Activated naive CD4-positive, alpha-beta T cell treated with anti-CD3 and anti-CD28 coated beads for 36 hours (primary cell): ENCODE results near the gene OR10AD1. TPM values are rescaled to one million over a fixed set of nuclear protein-coding genes. Genes with fewer than 3 reads are reported as not detected.
"Not testable (repeated sequence)": the region's sequence is repeated elsewhere in the genome, so short reads cannot be mapped to it uniquely, and the experiment has no call there.

Experiments used
- CTCF ChIA-PET: fragments of 350-600 bp; sonication (Branson Sonifier 250); formaldehyde crosslinking; loops from one replicate; lab custom pipeline; 2021; ENCODE audit warnings: antibody characterized with exemption; lab: Charles Lee
- DNase-seq: peaks from one replicate; pipeline ENCODE4 v3.0.0-alpha.2; 2020
- H3K27ac Mint-ChIP-seq: one replicate; pipeline ENCODE4 v1.8.0; 2021; ENCODE audit warnings: mild to moderate bottlenecking, mixed read lengths
- H3K27me3 Mint-ChIP-seq: one replicate; pipeline ENCODE4 v1.8.0; 2021; ENCODE audit warnings: low read depth, mixed read lengths
- H3K36me3 Mint-ChIP-seq: one replicate; pipeline ENCODE4 v1.8.0; 2021; ENCODE audit warnings: low read depth, mixed read lengths
- H3K4me1 Mint-ChIP-seq: one replicate; pipeline ENCODE4 v1.8.0; 2021; ENCODE audit warnings: low read depth, mixed read lengths
- H3K4me3 Mint-ChIP-seq: one replicate; pipeline ENCODE4 v1.8.0; 2021; ENCODE audit warnings: mild to moderate bottlenecking, moderate library complexity, mixed read lengths
- H3K9me3 Mint-ChIP-seq: one replicate; pipeline ENCODE4 v1.8.0; 2021; ENCODE audit warnings: mixed read lengths
- intact Hi-C: fragments of 100-400 bp; cut with micrococcal nuclease; formaldehyde crosslinking; loops from one replicate; pipeline ENCODE4 v1.15.1; 2023
- total RNA-seq, 2 experiments: library from RNA; stranded (reverse); gene quantifications; one replicate each; pipeline ENCODE4 v1.2.3, GENCODE V29; 2021

The OR10AD1 gene, protein sequence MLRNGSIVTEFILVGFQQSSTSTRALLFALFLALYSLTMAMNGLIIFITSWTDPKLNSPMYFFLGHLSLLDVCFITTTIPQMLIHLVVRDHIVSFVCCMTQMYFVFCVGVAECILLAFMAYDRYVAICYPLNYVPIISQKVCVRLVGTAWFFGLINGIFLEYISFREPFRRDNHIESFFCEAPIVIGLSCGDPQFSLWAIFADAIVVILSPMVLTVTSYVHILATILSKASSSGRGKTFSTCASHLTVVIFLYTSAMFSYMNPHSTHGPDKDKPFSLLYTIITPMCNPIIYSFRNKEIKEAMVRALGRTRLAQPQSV
- total RNA-seq: not detected

DNA sequence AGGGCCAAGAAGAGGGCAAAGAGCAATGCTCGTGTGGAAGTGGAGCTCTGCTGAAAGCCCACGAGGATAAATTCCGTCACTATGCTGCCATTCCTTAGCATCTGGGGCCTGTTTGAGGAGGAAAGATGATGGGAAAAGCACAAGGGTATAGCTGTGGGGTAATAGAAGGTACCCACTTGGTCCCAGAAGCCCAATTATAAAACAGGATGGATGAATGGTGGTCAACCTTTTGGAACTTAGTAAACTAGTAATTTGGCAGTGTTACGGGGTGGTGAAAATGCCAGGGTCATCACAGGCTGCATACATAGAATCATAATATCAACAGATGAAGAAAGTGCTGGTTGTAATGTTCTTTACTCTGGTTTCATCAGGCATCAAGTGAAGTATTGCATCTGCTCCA lies at the start of gene OR10AD1:
Gene OR10AD1, minus strand, starts transcription at position 101 of the 400 bp plus-strand sequence. Its CDS starts 0 bp downstream, at position 101.
- Mint-ChIP-seq H3K9me3 (peaks cover 60% of the 10 kb centered on the region), H3K27me3 (no peaks in the 10 kb centered on the region), H3K36me3 (peaks cover 69% of the 10 kb centered on the region)

DNA sequence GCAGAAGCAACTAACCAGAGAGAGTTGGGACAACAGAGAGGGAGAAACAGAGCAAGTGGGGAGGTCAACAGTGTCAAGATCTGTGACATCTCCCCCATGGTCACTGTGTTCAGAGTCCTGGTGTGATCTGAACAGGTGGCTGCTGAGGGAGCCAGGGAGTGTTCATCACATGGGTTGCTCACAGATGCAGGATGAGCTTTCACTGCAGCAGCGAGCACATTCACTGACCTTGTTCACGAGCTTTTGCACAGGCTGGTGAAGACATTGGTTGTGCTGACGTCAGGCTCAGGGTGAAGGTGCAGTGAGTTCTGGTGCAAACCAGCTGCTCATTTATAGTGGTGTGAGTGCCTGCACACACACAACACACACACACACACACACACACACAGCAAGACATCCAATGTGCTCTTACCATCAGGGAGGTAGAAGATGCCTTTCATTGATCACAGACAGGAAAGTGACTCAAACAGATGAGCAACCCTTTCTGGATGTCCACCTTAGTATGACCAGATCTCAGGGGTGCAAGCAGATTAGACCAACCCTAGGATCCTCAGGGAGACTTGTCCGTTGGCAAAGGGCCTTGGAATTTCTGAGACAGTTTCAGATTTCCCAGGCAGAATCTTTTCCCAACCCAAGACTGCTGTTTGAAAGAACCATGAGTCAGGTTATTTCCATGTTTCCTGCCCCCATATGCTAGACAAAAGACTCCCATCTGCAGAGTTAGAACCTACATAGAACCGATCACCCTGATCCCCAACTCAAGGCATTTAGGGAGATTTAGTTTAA lies 44.3 kb upstream of the OR10AD1 start:
- CTCF ChIA-PET: interaction anchor here (0.5 to 1.2 kb wide), 2 partner anchors 233 to 239 kb away, joined by 3 to 4 read pairs; no protein-coding TSS in a partner anchor
- Mint-ChIP-seq H3K27me3 (peaks cover 2% of the 10 kb centered on the region), H3K4me3 (no peak overlapping the region), H3K27ac (no peak overlapping the region), H3K36me3 (no peaks in the 10 kb centered on the region), H3K9me3 (peaks cover 2% of the 10 kb centered on the region), H3K4me1 (no peaks in the 10 kb centered on the region)
- intact Hi-C loops: no loop called here
- DNase-seq: no peak

More for the DNA sequence above, at the start of gene OR10AD1:
- no peak within 1 kb of the TSS for H3K4me3 Mint-ChIP-seq
- peaks cover 28% of the 10 kb centered on the region for H3K4me1 Mint-ChIP-seq
- CTCF ChIA-PET: no interaction called here
- peak within 1 kb of the TSS; percentile 30 for H3K27ac Mint-ChIP-seq
- no peak for DNase-seq
- intact Hi-C loops: no loop called here

DNA sequence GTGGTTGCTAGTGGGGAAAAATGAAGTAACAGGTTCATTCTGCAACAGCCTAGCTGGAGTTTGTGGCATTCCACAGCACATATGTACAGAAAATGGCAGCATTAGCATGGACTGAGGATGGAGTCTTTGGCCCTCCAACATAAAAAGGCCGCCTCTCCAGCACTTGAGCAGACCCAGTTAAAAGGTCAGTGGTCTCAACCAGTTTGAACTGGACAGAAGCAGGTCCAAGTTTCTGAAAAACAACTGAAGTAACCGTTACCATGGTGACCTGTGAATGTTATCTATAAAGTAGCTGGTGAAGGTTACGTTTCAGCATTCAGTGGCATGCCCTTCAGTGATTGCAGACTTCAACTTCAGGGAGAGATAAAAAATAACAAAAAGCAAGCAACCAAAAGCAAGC lies 34.1 kb upstream of the OR10AD1 start:
- no peaks in the 10 kb centered on the region for H3K9me3 Mint-ChIP-seq

DNA sequence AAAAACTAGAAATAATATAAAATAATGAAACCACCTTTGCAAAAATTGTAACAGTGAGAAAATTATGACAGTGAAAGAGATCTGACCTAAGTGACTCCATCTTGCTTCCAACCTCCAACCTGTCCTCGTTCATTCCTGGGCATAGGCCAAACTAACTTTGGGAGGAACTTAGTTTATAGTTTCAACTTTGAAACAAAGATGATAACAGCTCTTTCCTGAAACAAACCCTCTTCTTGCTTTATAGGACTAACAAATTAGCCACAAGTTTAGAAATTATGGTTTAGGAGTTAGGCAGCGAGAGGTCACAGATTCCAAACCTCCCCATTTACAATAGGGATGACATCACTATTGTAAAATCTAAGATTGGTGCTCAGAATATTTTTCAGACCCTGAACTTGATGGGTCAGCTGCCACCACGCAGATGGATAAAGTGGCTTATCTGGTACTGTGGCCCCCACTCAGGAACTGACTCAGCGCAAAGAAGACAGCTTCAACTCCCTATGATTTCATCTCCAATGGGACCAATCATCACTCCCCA lies 32.8 kb upstream of the OR10AD1 start:
- Mint-ChIP-seq H3K27me3 (peaks cover 2% of the 10 kb centered on the region), H3K4me1 (no peaks in the 10 kb centered on the region), H3K9me3 (peaks cover 3% of the 10 kb centered on the region), H3K27ac (no peak overlapping the region), H3K4me3 (no peak overlapping the region), H3K36me3 (no peaks in the 10 kb centered on the region)
- DNase-seq: no peak
- intact Hi-C loops: no loop called here
- CTCF ChIA-PET: no interaction called here

More for the DNA sequence above, 34.1 kb upstream of the OR10AD1 start:
- intact Hi-C loops: no loop called here
- H3K36me3 Mint-ChIP-seq: no peaks in the 10 kb centered on the region
- no peak overlapping the region for H3K27ac Mint-ChIP-seq
- DNase-seq: no peak
- no peaks in the 10 kb centered on the region for H3K27me3 Mint-ChIP-seq
- no peak overlapping the region for H3K4me3 Mint-ChIP-seq
- CTCF ChIA-PET: no interaction called here
- H3K4me1 Mint-ChIP-seq: no peaks in the 10 kb centered on the region

DNA sequence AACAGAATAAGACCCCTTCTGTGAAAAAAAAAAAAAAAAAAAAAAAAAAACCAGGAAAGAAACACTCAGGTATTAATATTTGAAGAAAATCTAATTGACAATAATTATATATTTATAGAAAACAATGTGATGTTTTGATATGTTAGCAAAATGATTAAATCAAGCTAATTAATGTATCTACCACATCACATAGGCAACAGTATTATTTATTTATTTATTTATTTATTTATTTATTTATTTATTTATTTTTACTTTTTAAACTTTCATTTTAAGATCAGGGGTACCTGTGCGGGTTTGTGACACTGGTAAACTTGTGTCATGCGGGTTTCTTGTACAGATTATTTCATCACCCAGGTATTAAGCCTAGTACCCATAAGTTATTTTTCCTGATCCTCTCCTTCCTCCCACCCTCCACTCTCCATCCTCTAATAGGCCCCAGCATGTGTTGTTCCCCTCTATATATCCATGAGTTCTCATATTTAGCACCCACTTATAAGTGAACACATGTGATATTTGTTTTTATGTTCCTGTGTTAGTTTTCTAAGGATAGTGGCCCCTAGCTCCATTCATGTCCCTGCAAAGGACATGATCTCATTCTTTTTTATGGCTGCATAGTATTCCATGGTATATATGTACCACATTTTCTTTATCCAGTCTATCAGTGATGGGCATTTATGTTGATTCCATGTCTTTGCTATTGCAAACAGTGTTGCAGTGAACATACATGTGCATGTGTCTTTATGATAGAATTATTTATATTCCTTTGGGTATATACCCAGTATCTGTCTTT lies 28.3 kb upstream of the OR10AD1 start:
- DNase-seq, H3K27me3 Mint-ChIP-seq, H3K4me3 Mint-ChIP-seq, H3K36me3 Mint-ChIP-seq, H3K27ac Mint-ChIP-seq, H3K4me1 Mint-ChIP-seq, intact Hi-C loops: not testable (repeated sequence)
- CTCF ChIA-PET: interaction anchor here (0.7 to 1.2 kb wide), 3 partner anchors 42 to 195 kb away, joined by 3 to 4 read pairs (median 3); no protein-coding TSS in a partner anchor
- peaks cover 14% of the 10 kb centered on the region for H3K9me3 Mint-ChIP-seq

DNA sequence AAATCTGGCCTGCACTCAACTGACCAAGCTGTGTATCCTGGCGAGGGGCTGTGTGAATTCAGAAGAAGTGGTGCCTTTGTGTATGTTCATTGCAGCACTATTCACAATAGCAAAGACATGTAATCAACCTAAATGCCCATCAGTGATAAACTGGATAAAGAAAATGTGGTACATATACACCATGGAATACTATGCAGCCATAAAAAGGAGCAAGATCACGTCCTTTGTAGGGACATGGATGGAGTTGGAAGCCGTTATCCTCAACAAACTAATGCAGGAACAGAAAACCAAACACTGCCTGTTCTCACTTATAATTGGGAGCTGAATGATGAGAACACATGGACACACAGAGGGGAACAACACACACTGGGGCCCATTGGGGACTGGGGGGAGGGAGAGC lies 21.4 kb upstream of the OR10AD1 start:
- H3K27ac Mint-ChIP-seq, intact Hi-C loops, H3K4me3 Mint-ChIP-seq, H3K36me3 Mint-ChIP-seq, H3K4me1 Mint-ChIP-seq, H3K27me3 Mint-ChIP-seq, DNase-seq: not testable (repeated sequence)
- peaks cover 11% of the 10 kb centered on the region for H3K9me3 Mint-ChIP-seq
- CTCF ChIA-PET: interaction anchor here (1.6 kb wide), 1 partner anchor 27 kb away, joined by 3 read pairs; no protein-coding TSS in a partner anchor

DNA sequence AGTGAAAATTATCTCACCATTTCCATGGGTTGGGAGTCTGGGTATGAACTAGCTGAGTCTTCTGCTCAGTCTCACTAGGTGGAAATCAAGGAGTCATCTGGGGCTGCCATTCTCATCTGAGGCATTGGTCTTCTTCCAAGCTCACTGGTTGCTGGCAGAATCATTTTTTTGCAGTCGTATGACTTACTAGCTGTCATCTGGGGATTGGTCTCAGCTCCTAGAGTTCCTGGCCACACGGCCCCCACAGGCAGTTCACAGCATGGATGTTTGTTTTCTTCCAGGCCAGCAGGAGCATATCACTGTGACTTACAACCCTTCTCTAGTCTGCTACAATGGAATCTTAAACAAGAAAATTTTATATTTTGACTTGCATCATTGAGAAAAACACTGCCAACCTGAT lies 18.6 kb upstream of the OR10AD1 start:
- Mint-ChIP-seq H3K4me3 (no peak overlapping the region), H3K9me3 (no peaks in the 10 kb centered on the region), H3K4me1 (peaks cover 3% of the 10 kb centered on the region), H3K36me3 (peaks cover under 1% of the 10 kb centered on the region), H3K27me3 (no peaks in the 10 kb centered on the region), H3K27ac (no peak overlapping the region)
- intact Hi-C loops: no loop called here
- no peak for DNase-seq
- CTCF ChIA-PET: no interaction called here

DNA sequence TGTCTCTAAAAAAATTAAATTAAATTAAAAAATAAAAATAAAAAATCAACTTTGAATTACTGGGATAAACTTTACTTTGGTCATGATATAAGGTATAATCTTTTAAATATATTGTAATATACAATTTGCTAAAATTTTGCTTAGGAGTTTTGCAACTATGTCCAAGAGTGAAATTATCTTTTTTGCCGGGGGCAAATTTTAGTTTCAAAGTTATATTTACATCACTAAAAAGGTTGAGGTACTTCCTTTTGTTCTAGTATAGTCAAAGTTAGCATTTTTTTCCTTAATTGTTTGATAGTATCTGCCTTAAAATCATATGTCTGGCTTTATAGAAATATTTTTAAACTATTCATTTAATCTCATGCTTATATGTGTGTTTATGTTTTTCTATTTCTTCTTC lies 17.6 kb upstream of the OR10AD1 start:
- Mint-ChIP-seq H3K4me1 (peaks cover 3% of the 10 kb centered on the region), H3K4me3 (no peak overlapping the region), H3K27me3 (no peaks in the 10 kb centered on the region), H3K36me3 (no peaks in the 10 kb centered on the region), H3K27ac (no peak overlapping the region), H3K9me3 (no peaks in the 10 kb centered on the region)
- intact Hi-C loops: no loop called here
- CTCF ChIA-PET: no interaction called here
- no peak for DNase-seq

DNA sequence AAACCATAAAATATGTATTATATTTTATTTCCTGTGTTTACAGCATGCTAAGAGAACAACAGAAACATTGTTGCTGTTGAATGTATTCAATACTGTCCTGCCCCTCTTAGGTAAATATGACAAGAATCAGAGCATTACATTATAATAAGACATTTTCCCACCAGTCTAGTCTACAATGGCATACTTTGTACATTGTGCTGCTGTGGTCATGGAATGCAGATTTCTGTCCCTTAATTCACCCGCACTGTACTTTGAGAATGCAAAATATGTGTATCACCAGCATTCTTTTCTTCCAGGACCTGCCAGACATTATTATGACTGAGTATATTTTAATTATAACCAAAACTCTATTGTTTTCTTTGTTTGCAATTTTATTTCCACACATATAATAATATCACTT lies 16.5 kb upstream of the OR10AD1 start:
- Mint-ChIP-seq H3K9me3 (no peaks in the 10 kb centered on the region), H3K4me1 (peaks cover 3% of the 10 kb centered on the region), H3K4me3 (no peak overlapping the region), H3K27me3 (no peaks in the 10 kb centered on the region), H3K36me3 (no peaks in the 10 kb centered on the region), H3K27ac (no peak overlapping the region)
- DNase-seq: no peak
- CTCF ChIA-PET: no interaction called here
- intact Hi-C loops: no loop called here

DNA sequence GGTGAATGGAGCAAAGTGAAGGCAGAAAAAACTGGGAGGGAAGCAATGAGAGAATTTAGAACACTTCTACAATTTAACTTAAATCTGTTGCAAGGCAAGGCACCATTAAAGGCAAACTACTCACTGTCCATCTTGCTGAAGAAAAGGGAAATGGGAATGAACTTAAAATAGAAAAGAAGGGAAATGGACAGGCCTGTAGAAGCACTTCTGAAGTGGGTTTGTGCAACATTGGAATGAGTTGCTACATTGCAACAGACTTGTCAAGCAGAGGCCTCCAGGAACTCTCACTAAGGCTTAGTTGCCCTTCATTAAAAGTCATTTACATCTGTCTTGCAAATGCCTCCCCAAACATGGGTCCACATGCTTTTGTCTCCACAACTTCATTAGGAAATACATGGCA lies 13.7 kb upstream of the OR10AD1 start:
- H3K36me3 Mint-ChIP-seq: no peaks in the 10 kb centered on the region
- CTCF ChIA-PET: no interaction called here
- H3K4me3 Mint-ChIP-seq: no peak overlapping the region
- peaks cover 12% of the 10 kb centered on the region for H3K4me1 Mint-ChIP-seq
- no peak overlapping the region for H3K27ac Mint-ChIP-seq
- H3K27me3 Mint-ChIP-seq: no peaks in the 10 kb centered on the region
- H3K9me3 Mint-ChIP-seq: no peaks in the 10 kb centered on the region
- no peak for DNase-seq
- intact Hi-C loops: no loop called here

DNA sequence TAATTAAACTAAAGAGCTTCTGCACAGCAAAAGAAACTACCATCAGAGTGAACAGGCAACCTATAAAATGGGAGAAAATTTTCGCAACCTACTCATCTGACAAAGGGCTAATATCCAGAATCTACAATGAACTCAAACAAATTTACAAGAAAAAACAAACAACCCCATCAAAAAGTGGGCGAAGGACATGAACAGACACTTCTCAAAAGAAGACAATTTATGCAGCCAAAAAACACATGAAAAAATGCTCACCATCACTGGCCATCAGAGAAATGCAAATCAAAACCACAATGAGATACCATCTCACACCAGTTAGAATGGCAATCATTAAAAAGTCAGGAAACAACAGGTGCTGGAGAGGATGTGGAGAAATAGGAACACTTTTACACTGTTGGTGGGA lies 6.4 kb upstream of the OR10AD1 start:
- Mint-ChIP-seq H3K9me3 (peaks cover 29% of the 10 kb centered on the region), H3K36me3 (peaks cover 24% of the 10 kb centered on the region)
- H3K27ac Mint-ChIP-seq, CTCF ChIA-PET, H3K4me1 Mint-ChIP-seq, intact Hi-C loops, H3K27me3 Mint-ChIP-seq, DNase-seq, H3K4me3 Mint-ChIP-seq: not testable (repeated sequence)

DNA sequence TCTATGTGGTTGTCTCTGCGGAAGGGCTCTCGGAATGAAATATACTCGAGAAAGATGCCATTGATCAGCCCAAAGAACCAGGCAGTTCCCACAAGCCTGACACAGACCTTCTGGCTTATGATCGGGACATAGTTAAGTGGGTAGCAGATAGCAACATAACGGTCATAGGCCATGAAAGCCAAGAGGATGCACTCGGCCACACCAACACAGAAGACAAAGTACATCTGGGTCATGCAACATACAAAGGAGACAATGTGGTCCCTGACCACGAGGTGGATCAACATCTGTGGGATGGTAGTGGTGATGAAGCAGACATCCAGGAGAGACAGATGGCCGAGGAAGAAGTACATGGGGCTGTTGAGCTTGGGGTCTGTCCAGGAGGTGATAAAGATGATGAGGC lies 326 bp downstream of the OR10AD1 start:
- peaks cover 28% of the 10 kb centered on the region for H3K4me1 Mint-ChIP-seq
- H3K27ac Mint-ChIP-seq: no peak overlapping the region
- H3K9me3 Mint-ChIP-seq: peaks cover 57% of the 10 kb centered on the region
- intact Hi-C loops: no loop called here
- peaks cover 68% of the 10 kb centered on the region for H3K36me3 Mint-ChIP-seq
- DNase-seq: no peak
- no peaks in the 10 kb centered on the region for H3K27me3 Mint-ChIP-seq
- no peak overlapping the region for H3K4me3 Mint-ChIP-seq
- CTCF ChIA-PET: no interaction called here
